Neural progenitor cell (in vitro differentiated cells): ENCODE data around the gene FBLN2. TPM values are rescaled to one million over a fixed set of nuclear protein-coding genes. Genes with fewer than 3 reads are reported as not detected.

Experiments used
- DNase-seq: peaks from one replicate; pipeline ENCODE4 v3.0.0-alpha.2; 2016; ENCODE audit warnings: low spot score
- H2AFZ ChIP-seq: fragments of 200-600 bp; sonication (generic); replicated peaks from 2 replicates; pipeline ENCODE4 v1.6.1; 2016; ENCODE audit warnings: antibody characterized with exemption
- H3F3A ChIP-seq: fragments of 200-600 bp; sonication (generic); 2 replicates; pipeline ENCODE4 v1.6.1; 2016; ENCODE audit warnings: antibody characterized with exemption, low read depth
- H3K27ac ChIP-seq: fragments of 200-600 bp; sonication (generic); 2 replicates; pipeline ENCODE4 v1.5.1; 2016; ENCODE audit warnings: mild to moderate bottlenecking
- H3K27me3 ChIP-seq: fragments of 200-600 bp; sonication (generic); 2 replicates; pipeline ENCODE4 v1.6.1; 2016; ENCODE audit warnings: mild to moderate bottlenecking, moderate library complexity
- H3K36me3 ChIP-seq: fragments of 200-600 bp; sonication (generic); 2 replicates; pipeline ENCODE4 v1.5.1; 2016
- H3K4me1 ChIP-seq: fragments of 200-600 bp; sonication (generic); 2 replicates; pipeline ENCODE4 v1.6.1; 2016; ENCODE audit warnings: mixed run types
- H3K4me2 ChIP-seq: fragments of 200-600 bp; sonication (generic); 2 replicates; pipeline ENCODE4 v1.6.1; 2016
- H3K4me3 ChIP-seq: fragments of 200-600 bp; sonication (generic); 2 replicates; pipeline ENCODE4 v1.5.1; 2016
- H3K79me2 ChIP-seq: fragments of 200-600 bp; sonication (generic); 2 replicates; pipeline ENCODE4 v1.6.1; 2016; ENCODE audit warnings: low read depth
- H3K9ac ChIP-seq: fragments of 200-600 bp; sonication (generic); 2 replicates; pipeline ENCODE4 v1.6.1; 2016
- H3K9me3 ChIP-seq: fragments of 200-600 bp; sonication (generic); 2 replicates; pipeline ENCODE4 v1.5.1; 2016; ENCODE audit warnings: low read depth
- H4K20me1 ChIP-seq: fragments of 200-600 bp; sonication (generic); 2 replicates; pipeline ENCODE4 v1.6.1; 2016; ENCODE audit warnings: low read depth
- H3K27ac Mint-ChIP-seq: 3 replicates; pipeline ENCODE4 v1.8.0; 2021; ENCODE audit warnings: mixed read lengths
- H3K27me3 Mint-ChIP-seq: 2 replicates; pipeline ENCODE4 v1.8.0; 2022; ENCODE audit warnings: low read depth, mild to moderate bottlenecking, inconsistent platforms, moderate library complexity, mixed read lengths; ENCODE audit not compliant: insufficient read depth
- H3K36me3 Mint-ChIP-seq: 3 replicates; pipeline ENCODE4 v1.8.0; 2021; ENCODE audit warnings: mixed read lengths
- H3K4me1 Mint-ChIP-seq: 3 replicates; pipeline ENCODE4 v1.8.0; 2021; ENCODE audit warnings: mixed read lengths
- H3K4me3 Mint-ChIP-seq: 3 replicates; pipeline ENCODE4 v1.8.0; 2021; ENCODE audit warnings: mild to moderate bottlenecking, moderate library complexity, mixed read lengths
- H3K9me3 Mint-ChIP-seq: 3 replicates; pipeline ENCODE4 v1.8.0; 2020; ENCODE audit warnings: mixed read lengths
- EZH2 ChIP-seq: fragments of 200-600 bp; sonication (generic); IDR thresholded peaks from 2 replicates; pipeline ENCODE4 v1.6.1; 2017; ENCODE audit warnings: antibody characterized with exemption, mild to moderate bottlenecking, moderate library complexity
- EZH2phosphoT487 ChIP-seq: fragments of 200-600 bp; sonication (generic); IDR thresholded peaks from 2 replicates; pipeline ENCODE4 v1.6.1; 2017; ENCODE audit warnings: antibody characterized with exemption
- total RNA-seq: library from RNA; depleted of rRNA; stranded (reverse); fragments of >200 nt; gene quantifications from 2 replicates; pipeline ENCODE4 v1.2.3, GENCODE V29; 2015; ENCODE audit warnings: low replicate concordance
- TF ChIP-seq, protein P1 (sequence below): fragments of 200-600 bp; sonication (generic); IDR thresholded peaks from 2 replicates; pipeline ENCODE4 v1.5.1; 2017; ENCODE audit warnings: antibody characterized with exemption, mild to moderate bottlenecking

FBLN2 gene
- total RNA-seq, 1 donor from 2014 or later = 15.9 TPM

DNA sequence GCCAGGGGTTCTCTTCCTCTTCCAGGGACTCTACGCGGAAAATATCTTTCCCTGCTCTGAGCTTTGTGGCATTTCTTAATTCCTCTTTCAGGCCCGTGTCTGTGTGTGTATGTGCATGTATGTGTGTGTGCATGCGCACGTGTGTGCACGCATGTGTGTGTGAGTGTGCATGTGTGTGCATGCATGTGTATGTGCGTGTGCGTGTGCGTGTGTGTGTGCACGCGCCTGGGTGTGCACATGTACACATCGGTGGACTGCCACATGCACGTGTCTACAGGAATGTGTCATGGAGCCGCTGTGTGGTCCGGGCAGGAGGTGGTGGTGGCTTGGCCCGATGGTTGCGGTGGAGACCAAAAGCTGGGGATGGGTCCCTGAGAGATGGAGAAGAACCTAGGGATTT lies 133.0 kb downstream of the FBLN2 start:
- Histone ChIP-seq H3K4me1 (peaks cover 5% of the 10 kb centered on the region), H3K9me3 (no peaks in the 10 kb centered on the region), H3K4me3 (no peak overlapping the region), H3K27me3 (no peaks in the 10 kb centered on the region), H3K36me3 (no peaks in the 10 kb centered on the region), H4K20me1 (no peaks in the 10 kb centered on the region), H2AFZ (no peak overlapping the region), H3K79me2 (no peaks in the 10 kb centered on the region), H3K4me2 (no peak overlapping the region), H3K27ac (no peak overlapping the region), H3K9ac (no peak overlapping the region), H3F3A (no peaks in the 10 kb centered on the region)
- H3K9me3 Mint-ChIP-seq = no peaks in the 10 kb centered on the region
- H3K4me1 Mint-ChIP-seq = peaks cover 27% of the 10 kb centered on the region
- TF ChIP-seq, protein P1, sequence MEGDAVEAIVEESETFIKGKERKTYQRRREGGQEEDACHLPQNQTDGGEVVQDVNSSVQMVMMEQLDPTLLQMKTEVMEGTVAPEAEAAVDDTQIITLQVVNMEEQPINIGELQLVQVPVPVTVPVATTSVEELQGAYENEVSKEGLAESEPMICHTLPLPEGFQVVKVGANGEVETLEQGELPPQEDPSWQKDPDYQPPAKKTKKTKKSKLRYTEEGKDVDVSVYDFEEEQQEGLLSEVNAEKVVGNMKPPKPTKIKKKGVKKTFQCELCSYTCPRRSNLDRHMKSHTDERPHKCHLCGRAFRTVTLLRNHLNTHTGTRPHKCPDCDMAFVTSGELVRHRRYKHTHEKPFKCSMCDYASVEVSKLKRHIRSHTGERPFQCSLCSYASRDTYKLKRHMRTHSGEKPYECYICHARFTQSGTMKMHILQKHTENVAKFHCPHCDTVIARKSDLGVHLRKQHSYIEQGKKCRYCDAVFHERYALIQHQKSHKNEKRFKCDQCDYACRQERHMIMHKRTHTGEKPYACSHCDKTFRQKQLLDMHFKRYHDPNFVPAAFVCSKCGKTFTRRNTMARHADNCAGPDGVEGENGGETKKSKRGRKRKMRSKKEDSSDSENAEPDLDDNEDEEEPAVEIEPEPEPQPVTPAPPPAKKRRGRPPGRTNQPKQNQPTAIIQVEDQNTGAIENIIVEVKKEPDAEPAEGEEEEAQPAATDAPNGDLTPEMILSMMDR = no peak
- TF ChIP-seq EZH2 (no peak), EZH2phosphoT487 (no peak)
- peaks cover 13% of the 10 kb centered on the region for H3K27me3 Mint-ChIP-seq
- H3K27ac Mint-ChIP-seq = peak overlapping the region; percentile 86
- H3K4me3 Mint-ChIP-seq = peak overlapping the region; percentile 8
- DNase-seq = no peak
- H3K36me3 Mint-ChIP-seq = no peaks in the 10 kb centered on the region

GRCh38 chr3:13682331-13683013 lies 133.5 kb downstream of the FBLN2 start:
- no peak for DNase-seq
- Histone ChIP-seq H3K36me3 (no peaks in the 10 kb centered on the region), H3F3A (peaks cover under 1% of the 10 kb centered on the region), H4K20me1 (no peaks in the 10 kb centered on the region), H3K27ac (no peak overlapping the region), H3K4me1 (peaks cover 11% of the 10 kb centered on the region), H3K9ac (no peak overlapping the region), H3K9me3 (no peaks in the 10 kb centered on the region), H3K27me3 (no peaks in the 10 kb centered on the region), H3K4me2 (no peak overlapping the region), H3K79me2 (no peaks in the 10 kb centered on the region), H2AFZ (no peak overlapping the region), H3K4me3 (no peak overlapping the region)
- H3K9me3 Mint-ChIP-seq = no peaks in the 10 kb centered on the region
- H3K27me3 Mint-ChIP-seq = peaks cover 13% of the 10 kb centered on the region
- peaks cover 33% of the 10 kb centered on the region for H3K4me1 Mint-ChIP-seq
- peak overlapping the region; percentile 86 for H3K27ac Mint-ChIP-seq
- H3K36me3 Mint-ChIP-seq = no peaks in the 10 kb centered on the region
- peak overlapping the region; percentile 8 for H3K4me3 Mint-ChIP-seq
- TF ChIP-seq EZH2phosphoT487 = no peak
- TF ChIP-seq, protein P1 = no peak
- TF ChIP-seq EZH2 = no peak

DNA sequence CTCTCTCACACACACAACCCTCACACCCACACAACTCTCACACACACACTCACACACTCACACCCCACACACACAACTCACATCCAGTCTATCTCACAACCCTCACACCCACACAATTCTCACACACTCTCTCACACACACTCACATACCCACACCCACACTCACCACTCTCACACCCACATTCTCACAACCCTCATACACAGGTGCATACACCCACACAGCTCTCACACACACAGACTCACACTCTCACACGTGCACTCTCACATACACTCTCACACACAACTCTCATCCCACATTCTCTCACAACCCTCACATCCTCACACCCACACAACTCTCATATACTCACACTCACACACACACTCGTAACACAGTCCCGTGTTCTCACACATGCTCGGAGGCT lies 134.4 kb downstream of the FBLN2 start:
- DNase-seq = no peak
- Histone ChIP-seq H3K9me3 (no peaks in the 10 kb centered on the region), H3K4me3 (no peak overlapping the region), H3K9ac (no peak overlapping the region), H3K4me2 (no peak overlapping the region), H2AFZ (no peak overlapping the region), H3K27ac (no peak overlapping the region), H3K27me3 (no peaks in the 10 kb centered on the region), H3K79me2 (no peaks in the 10 kb centered on the region), H3K4me1 (peaks cover 19% of the 10 kb centered on the region), H4K20me1 (no peaks in the 10 kb centered on the region), H3K36me3 (no peaks in the 10 kb centered on the region), H3F3A (peaks cover 5% of the 10 kb centered on the region)
- peaks cover 41% of the 10 kb centered on the region for H3K4me1 Mint-ChIP-seq
- H3K27ac Mint-ChIP-seq = peak overlapping the region; percentile 48
- TF ChIP-seq, protein P1 = no peak
- TF ChIP-seq EZH2phosphoT487 (no peak), EZH2 (no peak)
- peaks cover 10% of the 10 kb centered on the region for H3K27me3 Mint-ChIP-seq
- no peaks in the 10 kb centered on the region for H3K9me3 Mint-ChIP-seq
- no peaks in the 10 kb centered on the region for H3K36me3 Mint-ChIP-seq
- no peak overlapping the region for H3K4me3 Mint-ChIP-seq
